ENCODE results near the gene RNF8. TPM values are rescaled to one million over a fixed set of nuclear protein-coding genes. Genes with fewer than 3 reads are reported as not detected.
A peak's percentile ranks its signal among the peaks of the same experiment; 100 is the strongest.

The RNF8 gene
- polyA plus RNA-seq, 1 experiment, result 13.3 TPM

- no peak for DNase-seq (ENCODE audit: low read depth)
- no peaks in the 10 kb centered on the region for H3K36me3 ChIP-seq (ENCODE audit: control insufficient read depth, insufficient read depth, low read length)
- no peak for TF ChIP-seq CTCF (IDR thresholded peaks at IDR 0.05; ENCODE audit: insufficient read depth, low read depth, low read length)
- ChIA-PET POLR2A (no interaction called here), CTCF (no interaction called here)
- 0 out of 2 replicates have a peak, but pooled peaks cover 2% of the 10 kb centered on the region for H3K27me3 ChIP-seq (ENCODE audit: control insufficient read depth, insufficient read depth, low read length)
- no peak overlapping the region for H3K4me3 ChIP-seq (ENCODE audit: low read depth, low read length)
Observed at GRCh38 chr6:37429352-37429750, 75.6 kb downstream of the RNF8 start.

- H3K27me3 ChIP-seq (ENCODE audit: control insufficient read depth, insufficient read depth, low read length), result no peaks in the 10 kb centered on the region
- CTCF ChIA-PET, result no interaction called here
- POLR2A ChIA-PET, result interaction anchor here (0.6 kb wide), 1 partner anchor 190 kb away, joined by 3 read pairs; no protein-coding TSS in a partner anchor
- TF ChIP-seq CTCF (IDR thresholded peaks at IDR 0.05; ENCODE audit: insufficient read depth, low read depth, low read length), result no peak
- H3K4me3 ChIP-seq (ENCODE audit: low read depth, low read length), result peak overlapping the region; percentile 88
- no peak for DNase-seq (ENCODE audit: low read depth)
- peaks cover 5% of the 10 kb centered on the region; the same call in 1 of the 2 replicates for H3K36me3 ChIP-seq (ENCODE audit: control insufficient read depth, insufficient read depth, low read length)
Observed at GRCh38 chr6:37432590-37432915, 78.8 kb downstream of the RNF8 start.

- TF ChIP-seq CTCF (IDR thresholded peaks at IDR 0.05; ENCODE audit: insufficient read depth, low read depth, low read length), result no peak
- Histone ChIP-seq H3K36me3 (ENCODE audit: control insufficient read depth, insufficient read depth, low read length) (peaks cover 5% of the 10 kb centered on the region), H3K4me3 (ENCODE audit: low read depth, low read length) (peak within 1 kb of the TSS; percentile 88), H3K27me3 (ENCODE audit: control insufficient read depth, insufficient read depth, low read length) (no peaks in the 10 kb centered on the region)
- peak; percentile 26 for DNase-seq (ENCODE audit: low read depth)
- ChIA-PET CTCF (interaction anchor here (1.1 kb wide), 2 partner anchors 9 to 11 kb away, joined by 3 to 4 read pairs; no protein-coding TSS in a partner anchor), POLR2A (interaction anchor here (0.6 kb wide), 2 partner anchors 31 to 190 kb away, joined by 3 read pairs; no protein-coding TSS in a partner anchor)
Observed at GRCh38 chr6:37432916-37433656, 79.3 kb downstream of the RNF8 start, which contains the start of gene CMTR1. CMTR1 (plus strand) TSS chr6:37433221; CDS start chr6:37435630, 2,409 bp downstream.

- POLR2A ChIA-PET, result interaction anchor here (0.6 kb wide), 1 partner anchor 32 kb away, joined by 3 read pairs; no protein-coding TSS in a partner anchor
- TF ChIP-seq CTCF (IDR thresholded peaks at IDR 0.05; ENCODE audit: insufficient read depth, low read depth, low read length), result no peak
- peaks cover 5% of the 10 kb centered on the region for H3K36me3 ChIP-seq (ENCODE audit: control insufficient read depth, insufficient read depth, low read length)
- H3K27me3 ChIP-seq (ENCODE audit: control insufficient read depth, insufficient read depth, low read length), result no peaks in the 10 kb centered on the region
- DNase-seq (ENCODE audit: low read depth), result no peak
- CTCF ChIA-PET, result interaction anchor here (1.1 kb wide), 2 partner anchors 8 to 10 kb away, joined by 3 to 4 read pairs; no protein-coding TSS in a partner anchor
- H3K4me3 ChIP-seq (ENCODE audit: low read depth, low read length), result peak overlapping the region; percentile 88
Observed at GRCh38 chr6:37433657-37434271, 80.0 kb downstream of the RNF8 start.

- Histone ChIP-seq H3K36me3 (ENCODE audit: control insufficient read depth, insufficient read depth, low read length) (peaks cover 5% of the 10 kb centered on the region), H3K4me3 (ENCODE audit: low read depth, low read length) (no peak overlapping the region), H3K27me3 (ENCODE audit: control insufficient read depth, insufficient read depth, low read length) (no peaks in the 10 kb centered on the region)
- no peak for DNase-seq (ENCODE audit: low read depth)
- TF ChIP-seq CTCF (IDR thresholded peaks at IDR 0.05; ENCODE audit: insufficient read depth, low read depth, low read length), result no peak
- ChIA-PET POLR2A (no interaction called here), CTCF (interaction anchor here (0.5 kb wide), 1 partner anchor 17 kb away, joined by 4 read pairs; no protein-coding TSS in a partner anchor)
Observed at GRCh38 chr6:37435373-37435772, 81.6 kb downstream of the RNF8 start.
